Ascending aorta (tissue), 2 donors: ENCODE results near the gene AP5S1. TPM values are rescaled to one million over a fixed set of nuclear protein-coding genes. Genes with fewer than 3 reads are reported as not detected.

ENCODE experiments used
- DNase-seq, 2 donors: peaks; one replicate each; pipeline ENCODE4 v3.0.0-alpha.2; 2019; ENCODE audit warnings: low spot score in 2 of 2
- H3K27ac ChIP-seq, 2 donors: fragments of 200-600 bp; sonication (generic); one replicate each; pipeline ENCODE4 v1.5.1; 2016 to 2017; ENCODE audit warnings: mild to moderate bottlenecking in 1 of 2
- H3K27me3 ChIP-seq: fragments of 200-600 bp; sonication (generic); one replicate; pipeline ENCODE4 v1.5.1; 2017
- H3K36me3 ChIP-seq, 2 donors: fragments of 200-600 bp; sonication (generic); one replicate each; pipeline ENCODE4 v1.5.1; 2016
- H3K4me1 ChIP-seq, 2 donors: fragments of 200-600 bp; sonication (generic); one replicate each; pipeline ENCODE4 v1.5.1; 2016 to 2017; ENCODE audit warnings: mild to moderate bottlenecking in 1 of 2
- H3K4me3 ChIP-seq, 2 donors: fragments of 200-600 bp; sonication (generic); one replicate each; pipeline ENCODE4 v1.5.1; 2016 to 2017; ENCODE audit warnings: mild to moderate bottlenecking in 1 of 2
- H3K9me3 ChIP-seq, 2 donors: fragments of 200-600 bp; sonication (generic); one replicate each; pipeline ENCODE4 v1.5.1; 2016
- intact Hi-C: fragments of 100-400 bp; cut with DNase I; formaldehyde crosslinking; loops from one replicate; pipeline ENCODE4 v1.15.1; 2023
- total RNA-seq: library from RNA; depleted of rRNA; stranded (reverse); fragments of >200 nt; gene quantifications from one replicate; pipeline ENCODE4 v1.1.0, GENCODE V29; 2016
- TF ChIP-seq, protein P1 (sequence below), 3 experiments: fragments of 200-600 bp in 2 of 3; fragments of 450-650 bp in 1 of 3; sonication (generic) in 2 of 3; IDR thresholded peaks; one replicate each; pipeline ENCODE4 v1.5.1; 2016 to 2019; ENCODE audit warnings: antibody characterized with exemption in 3 of 3, mild to moderate bottlenecking in 1 of 3, moderate library complexity in 1 of 3

Gene AP5S1
- total RNA-seq: 38.5 TPM

- no peaks in the 10 kb centered on the region for H3K27me3 ChIP-seq
- intact Hi-C loops: loop anchor here (1.0 kb wide), 6 partner anchors 9 to 69 kb away; partner anchors contain the start of genes ADISSP, CENPB, MAVS and PANK2
- peak; percentile 91 to 99 for DNase-seq
- peak within 1 kb of the TSS; percentile 65 to 93 for H3K4me3 ChIP-seq
- TF ChIP-seq, protein P1, sequence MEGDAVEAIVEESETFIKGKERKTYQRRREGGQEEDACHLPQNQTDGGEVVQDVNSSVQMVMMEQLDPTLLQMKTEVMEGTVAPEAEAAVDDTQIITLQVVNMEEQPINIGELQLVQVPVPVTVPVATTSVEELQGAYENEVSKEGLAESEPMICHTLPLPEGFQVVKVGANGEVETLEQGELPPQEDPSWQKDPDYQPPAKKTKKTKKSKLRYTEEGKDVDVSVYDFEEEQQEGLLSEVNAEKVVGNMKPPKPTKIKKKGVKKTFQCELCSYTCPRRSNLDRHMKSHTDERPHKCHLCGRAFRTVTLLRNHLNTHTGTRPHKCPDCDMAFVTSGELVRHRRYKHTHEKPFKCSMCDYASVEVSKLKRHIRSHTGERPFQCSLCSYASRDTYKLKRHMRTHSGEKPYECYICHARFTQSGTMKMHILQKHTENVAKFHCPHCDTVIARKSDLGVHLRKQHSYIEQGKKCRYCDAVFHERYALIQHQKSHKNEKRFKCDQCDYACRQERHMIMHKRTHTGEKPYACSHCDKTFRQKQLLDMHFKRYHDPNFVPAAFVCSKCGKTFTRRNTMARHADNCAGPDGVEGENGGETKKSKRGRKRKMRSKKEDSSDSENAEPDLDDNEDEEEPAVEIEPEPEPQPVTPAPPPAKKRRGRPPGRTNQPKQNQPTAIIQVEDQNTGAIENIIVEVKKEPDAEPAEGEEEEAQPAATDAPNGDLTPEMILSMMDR (IDR thresholded peaks at IDR 0.05): peak; percentile 96 to 100 (median 100)
- peaks cover 3 to 16% of the 10 kb centered on the region in 2 donors for H3K4me1 ChIP-seq
- H3K36me3 ChIP-seq: peaks cover 16 to 22% of the 10 kb centered on the region in 2 donors
- H3K9me3 ChIP-seq: no peaks in the 10 kb centered on the region
- H3K27ac ChIP-seq: peak within 1 kb of the TSS; percentile 97
Measured at GRCh38 chr20:3820048-3820900, at the start of gene AP5S1. Gene AP5S1, plus strand, starts transcription at chr20:3820547. Its CDS starts 1,571 bp downstream, at chr20:3822118.

DNA sequence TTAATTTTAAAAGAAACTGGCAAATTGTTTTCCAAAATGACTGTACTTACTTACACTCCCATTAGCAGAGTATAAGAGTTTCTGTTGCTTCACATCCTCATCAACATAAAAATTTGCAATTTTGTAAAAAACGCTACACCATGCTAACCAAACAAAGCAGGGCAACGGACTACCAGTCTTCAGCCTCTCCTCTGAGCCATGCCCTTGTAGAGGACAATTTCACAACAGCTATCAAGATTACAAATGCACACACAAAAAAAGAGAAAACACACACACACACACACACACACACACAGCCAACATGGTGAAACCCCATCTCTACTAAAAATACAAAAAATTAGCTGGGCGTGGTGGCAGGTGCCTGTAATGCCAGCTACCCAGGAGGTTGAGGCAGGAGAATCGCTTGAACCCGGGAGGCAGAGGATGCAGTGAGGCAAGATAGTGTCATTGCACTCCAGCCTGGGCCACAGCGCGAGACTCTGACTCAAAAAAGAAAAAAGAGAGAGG is 48.7 kb upstream of the AP5S1 start:
- no peaks in the 10 kb centered on the region for H3K36me3 ChIP-seq
- H3K4me3 ChIP-seq: no peak overlapping the region
- H3K9me3 ChIP-seq: no peaks in the 10 kb centered on the region
- no peak for DNase-seq
- no peaks in the 10 kb centered on the region for H3K27me3 ChIP-seq
- H3K4me1 ChIP-seq: peaks cover 4 to 10% of the 10 kb centered on the region in 2 donors
- no peak overlapping the region for H3K27ac ChIP-seq
- intact Hi-C loops: no loop called here
- TF ChIP-seq, protein P1 (IDR thresholded peaks at IDR 0.05): no peak

DNA sequence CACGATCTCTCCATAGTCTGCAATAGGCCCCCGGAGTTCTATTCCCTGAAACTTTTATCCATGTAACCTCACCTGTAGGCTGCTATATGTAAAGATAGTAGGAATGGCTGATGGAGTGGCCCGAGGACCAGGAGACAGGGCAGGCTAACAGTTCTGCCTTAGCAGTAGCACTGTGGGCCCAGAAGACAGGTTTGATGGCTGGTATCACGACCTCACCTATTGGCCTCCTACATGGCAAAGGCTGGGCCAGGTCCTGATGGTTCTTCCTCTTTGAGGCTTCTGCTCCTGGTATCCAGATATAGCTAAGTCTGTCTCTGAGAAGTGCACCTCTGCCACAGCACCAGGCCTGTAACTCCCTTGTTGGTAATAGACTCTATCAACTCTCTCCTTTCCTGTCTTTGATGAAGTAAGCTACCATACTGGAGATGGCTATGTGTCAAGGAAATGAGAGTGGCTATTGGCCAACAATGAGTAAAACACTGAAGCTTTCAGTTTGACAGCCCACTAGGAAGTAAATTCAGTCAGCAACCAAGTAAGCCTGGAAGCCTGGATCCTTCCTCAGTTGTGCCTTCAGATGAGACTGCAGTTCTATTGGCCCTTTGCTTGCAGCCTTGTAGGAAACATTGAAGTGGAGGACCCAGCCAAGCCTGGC is 44.8 kb upstream of the AP5S1 start:
- TF ChIP-seq, protein P1 (IDR thresholded peaks at IDR 0.05): no peak
- Histone ChIP-seq H3K4me1 (peaks cover 5 to 7% of the 10 kb centered on the region in 2 donors), H3K27me3 (no peaks in the 10 kb centered on the region), H3K27ac (no peak overlapping the region), H3K4me3 (no peak overlapping the region), H3K9me3 (no peaks in the 10 kb centered on the region), H3K36me3 (no peaks in the 10 kb centered on the region)
- intact Hi-C loops: no loop called here
- no peak for DNase-seq

DNA sequence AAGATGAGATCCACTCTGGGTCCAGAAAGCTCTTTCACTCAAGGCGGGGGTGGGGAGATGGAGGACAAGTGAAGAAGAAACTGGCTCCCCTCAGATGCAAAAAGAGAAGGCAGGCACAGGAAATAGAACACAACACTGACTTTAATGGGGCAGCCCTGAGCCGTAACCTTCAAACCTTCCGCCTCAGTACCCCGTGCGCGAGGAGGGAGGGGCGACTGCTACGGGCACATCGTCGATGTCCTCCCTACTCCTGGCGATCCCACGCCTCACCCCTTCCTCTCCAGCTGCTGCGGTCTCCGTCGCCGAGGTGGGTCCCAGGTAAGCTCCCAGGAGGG is 43.0 kb upstream of the AP5S1 start:
- no peak for DNase-seq
- H3K27ac ChIP-seq: no peak overlapping the region
- peak overlapping the region; percentile 57 to 62 for H3K4me3 ChIP-seq
- H3K4me1 ChIP-seq: peaks cover 5 to 13% of the 10 kb centered on the region in 2 donors
- intact Hi-C loops: no loop called here
- H3K27me3 ChIP-seq: no peaks in the 10 kb centered on the region
- TF ChIP-seq, protein P1 (IDR thresholded peaks at IDR 0.05): no peak
- H3K36me3 ChIP-seq: no peaks in the 10 kb centered on the region
- no peaks in the 10 kb centered on the region for H3K9me3 ChIP-seq

- Histone ChIP-seq H3K27ac (no peak overlapping the region), H3K36me3 (no peaks in the 10 kb centered on the region), H3K27me3 (no peaks in the 10 kb centered on the region), H3K4me1 (peaks cover 5 to 14% of the 10 kb centered on the region in 2 donors), H3K9me3 (no peaks in the 10 kb centered on the region), H3K4me3 (peak overlapping the region; percentile 57 to 62)
- TF ChIP-seq, protein P1 (IDR thresholded peaks at IDR 0.05): no peak
- intact Hi-C loops: no loop called here
- DNase-seq: peak in 1 of 2 donors; percentile 82
Measured at GRCh38 chr20:3777716-3778629, 42.4 kb upstream of the AP5S1 start.
